Hematopoietic multipotent progenitor cell treated with erythropoietin and hydrocortisone succinate and interleukin-3 and kit ligand, for 4 days (in vitro differentiated cells): Measurements from ENCODE around the gene PAX6.

ENCODE experiments used
- DNase-seq: peaks from one replicate; pipeline ENCODE4 v3.0.0-alpha.2; 2015

Gene PAX6

GRCh38 chr11:31810779-31811647 lies at the start of gene PAX6:
TSS of gene PAX6 (minus strand) at chr11:31811322. CDS start at chr11:31806411, 4,911 bp downstream.
- peak; percentile 88 for DNase-seq

GRCh38 chr11:31860391-31860790 lies 49.3 kb upstream of the PAX6 start:
- no peak for DNase-seq

- DNase-seq: no peak
Measured at GRCh38 chr11:31856248-31856647, 45.1 kb upstream of the PAX6 start.

GRCh38 chr11:31855466-31855865 lies 44.3 kb upstream of the PAX6 start:
- DNase-seq: no peak

- DNase-seq: no peak
Measured at GRCh38 chr11:31850365-31850764, 39.2 kb upstream of the PAX6 start.

- no peak for DNase-seq
Measured at GRCh38 chr11:31847761-31848160, 36.6 kb upstream of the PAX6 start.

GRCh38 chr11:31845331-31845730 lies 34.2 kb upstream of the PAX6 start:
- DNase-seq: no peak

GRCh38 chr11:31844351-31844750 lies 33.2 kb upstream of the PAX6 start:
- DNase-seq: no peak

- no peak for DNase-seq
Measured at GRCh38 chr11:31841435-31841834, 30.3 kb upstream of the PAX6 start.

GRCh38 chr11:31834237-31834636 lies 23.1 kb upstream of the PAX6 start:
- DNase-seq: no peak

- DNase-seq: no peak
Measured at GRCh38 chr11:31830406-31830805, 19.3 kb upstream of the PAX6 start.

GRCh38 chr11:31828217-31828616 lies 17.1 kb upstream of the PAX6 start:
- DNase-seq: no peak

- DNase-seq: peak; percentile 3
Measured at GRCh38 chr11:31827455-31828206, 16.5 kb upstream of the PAX6 start.

- no peak for DNase-seq
Measured at GRCh38 chr11:31826536-31827438, 15.7 kb upstream of the PAX6 start.

GRCh38 chr11:31825838-31826484 lies 14.8 kb upstream of the PAX6 start:
- DNase-seq: no peak

- no peak for DNase-seq
Measured at GRCh38 chr11:31824879-31825837, 14.0 kb upstream of the PAX6 start.

- no peak for DNase-seq
Measured at GRCh38 chr11:31824332-31824878, 13.3 kb upstream of the PAX6 start.

- no peak for DNase-seq
Measured at GRCh38 chr11:31823644-31824331, 12.7 kb upstream of the PAX6 start.

- DNase-seq: no peak
Measured at GRCh38 chr11:31822927-31823643, 12.0 kb upstream of the PAX6 start.
